Measurements from ENCODE around the gene INTU. TPM values are rescaled to one million over a fixed set of nuclear protein-coding genes. Genes with fewer than 3 reads are reported as not detected.

Gene INTU
- total RNA-seq, 2 donors from 2014 or later: 3.0 to 4.8 TPM

DNA sequence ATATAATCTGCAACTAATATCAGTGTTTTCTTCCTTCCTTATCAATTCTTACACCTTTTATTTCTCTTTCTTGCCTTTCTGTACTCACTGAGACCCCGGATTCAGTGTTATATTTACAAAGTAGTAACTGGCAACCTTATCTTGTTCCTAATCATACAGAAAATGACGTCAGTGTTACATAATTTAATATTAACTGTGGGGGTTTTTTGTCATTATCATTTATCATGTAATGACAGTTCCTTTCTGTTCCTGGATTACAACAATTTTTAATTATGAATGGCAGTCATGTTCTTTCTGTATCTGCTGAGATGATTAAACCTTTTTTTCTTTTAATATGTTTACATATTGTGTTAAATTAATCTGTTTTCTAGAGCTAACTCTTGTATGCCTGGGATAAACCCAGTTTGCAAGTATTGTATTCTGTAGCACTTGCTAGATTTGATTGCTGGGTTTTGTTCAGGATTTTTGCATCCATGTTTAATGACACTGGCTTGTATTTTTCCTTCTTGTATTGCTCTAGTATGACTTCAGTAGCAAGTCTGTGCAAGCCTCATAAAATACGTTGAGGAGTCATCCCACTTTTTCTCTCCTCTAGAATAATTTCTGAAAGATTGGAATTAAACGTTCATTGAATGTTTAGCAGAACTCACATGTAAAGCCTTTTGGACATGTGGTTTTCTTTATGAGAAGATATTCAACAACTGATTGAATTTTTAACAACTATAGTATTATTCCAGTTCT, 138.9 kb downstream of the INTU start:
- Histone ChIP-seq H3K4me1 (no peaks in the 10 kb centered on the region), H3K4me3 (no peak overlapping the region), H3K27ac (no peak overlapping the region), H3K9ac (ENCODE audit: low read depth in 2 of 2, low read length in 2 of 2) (no peak overlapping the region), H3K9me3 (no peaks in the 10 kb centered on the region), H3K36me3 (no peaks in the 10 kb centered on the region), H3K27me3 (no peaks in the 10 kb centered on the region)
- no peak for DNase-seq
- intact Hi-C loops (cut with DNase I): no loop called here
- TF ChIP-seq, protein P1, sequence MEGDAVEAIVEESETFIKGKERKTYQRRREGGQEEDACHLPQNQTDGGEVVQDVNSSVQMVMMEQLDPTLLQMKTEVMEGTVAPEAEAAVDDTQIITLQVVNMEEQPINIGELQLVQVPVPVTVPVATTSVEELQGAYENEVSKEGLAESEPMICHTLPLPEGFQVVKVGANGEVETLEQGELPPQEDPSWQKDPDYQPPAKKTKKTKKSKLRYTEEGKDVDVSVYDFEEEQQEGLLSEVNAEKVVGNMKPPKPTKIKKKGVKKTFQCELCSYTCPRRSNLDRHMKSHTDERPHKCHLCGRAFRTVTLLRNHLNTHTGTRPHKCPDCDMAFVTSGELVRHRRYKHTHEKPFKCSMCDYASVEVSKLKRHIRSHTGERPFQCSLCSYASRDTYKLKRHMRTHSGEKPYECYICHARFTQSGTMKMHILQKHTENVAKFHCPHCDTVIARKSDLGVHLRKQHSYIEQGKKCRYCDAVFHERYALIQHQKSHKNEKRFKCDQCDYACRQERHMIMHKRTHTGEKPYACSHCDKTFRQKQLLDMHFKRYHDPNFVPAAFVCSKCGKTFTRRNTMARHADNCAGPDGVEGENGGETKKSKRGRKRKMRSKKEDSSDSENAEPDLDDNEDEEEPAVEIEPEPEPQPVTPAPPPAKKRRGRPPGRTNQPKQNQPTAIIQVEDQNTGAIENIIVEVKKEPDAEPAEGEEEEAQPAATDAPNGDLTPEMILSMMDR (IDR thresholded peaks at IDR 0.05): no peak

DNA sequence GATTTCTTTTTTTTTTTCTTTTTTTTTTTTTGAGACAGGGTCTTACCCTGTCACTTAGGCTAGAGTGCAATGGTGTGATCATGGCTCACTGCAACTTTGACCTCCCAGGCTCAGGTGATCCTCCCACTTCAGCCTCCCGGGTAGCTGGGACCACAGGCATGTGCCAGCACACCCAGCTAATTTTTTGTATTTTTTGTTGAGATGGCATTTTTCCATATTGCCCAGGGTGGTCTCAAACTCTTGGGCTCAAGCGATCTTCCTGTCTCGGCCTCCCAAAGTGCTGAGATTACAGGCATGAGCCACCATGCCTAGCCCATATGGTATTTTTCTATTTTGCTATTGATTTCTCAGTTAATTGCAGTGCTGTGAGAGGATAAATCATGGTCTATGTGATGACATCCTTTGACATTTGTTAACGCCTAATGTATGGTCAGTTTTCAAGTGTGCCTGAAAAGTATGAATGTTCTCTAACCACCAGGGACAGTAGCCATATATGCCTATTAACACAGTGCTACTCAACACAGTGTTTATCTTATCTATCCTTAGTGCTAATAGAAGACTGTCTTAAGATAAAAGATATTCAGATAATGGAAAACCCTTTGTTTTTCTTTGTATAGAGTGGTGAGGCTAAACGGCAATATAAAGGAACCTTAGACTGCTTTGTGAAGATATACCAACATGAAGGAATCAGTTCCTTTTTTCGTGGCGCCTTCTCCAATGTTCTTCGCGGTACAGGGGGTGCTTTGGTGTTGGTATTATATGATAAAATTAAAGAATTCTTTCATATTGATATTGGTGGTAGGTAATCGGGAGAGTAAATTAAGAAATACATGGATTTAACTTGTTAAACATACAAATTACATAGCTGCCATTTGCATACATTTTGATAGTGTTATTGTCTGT, 140.3 kb downstream of the INTU start:
- intact Hi-C loops (cut with DNase I): no loop called here
- H3K4me1 ChIP-seq: no peaks in the 10 kb centered on the region

DNA sequence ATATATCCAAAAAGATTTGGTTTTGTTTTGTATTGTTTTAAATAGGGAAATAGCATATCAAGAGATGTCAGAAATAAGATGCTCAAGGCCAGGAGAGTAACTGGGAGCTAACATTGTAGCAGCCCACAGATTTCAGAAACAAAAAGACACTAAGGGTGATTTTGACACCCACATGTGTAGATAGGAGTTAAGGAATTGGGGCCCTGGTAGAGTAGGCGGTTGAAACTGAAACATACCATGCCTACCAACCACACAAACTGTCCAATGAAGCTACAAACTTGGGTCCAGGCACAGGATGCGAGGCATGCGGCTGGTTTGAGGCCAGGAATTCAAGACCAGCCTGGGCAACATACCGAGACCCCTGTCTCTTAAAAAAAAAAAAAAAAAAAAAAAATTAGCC, 143.1 kb downstream of the INTU start:
- no peaks in the 10 kb centered on the region for H3K27me3 ChIP-seq
- intact Hi-C loops (cut with DNase I): no loop called here
- no peak overlapping the region for H3K4me3 ChIP-seq
- H3K9ac ChIP-seq (ENCODE audit: low read depth in 2 of 2, low read length in 2 of 2): no peak overlapping the region
- no peaks in the 10 kb centered on the region for H3K36me3 ChIP-seq
- H3K9me3 ChIP-seq: no peaks in the 10 kb centered on the region
- TF ChIP-seq, protein P1 (IDR thresholded peaks at IDR 0.05): no peak
- no peak for DNase-seq
- H3K4me1 ChIP-seq: no peaks in the 10 kb centered on the region
- H3K27ac ChIP-seq: no peak overlapping the region

More for the DNA sequence above, 140.3 kb downstream of the INTU start:
- TF ChIP-seq, protein P1 (IDR thresholded peaks at IDR 0.05): no peak
- H3K9ac ChIP-seq (ENCODE audit: low read depth in 2 of 2, low read length in 2 of 2): no peak overlapping the region
- H3K36me3 ChIP-seq: no peaks in the 10 kb centered on the region
- no peaks in the 10 kb centered on the region for H3K9me3 ChIP-seq
- H3K27me3 ChIP-seq: no peaks in the 10 kb centered on the region
- no peak overlapping the region for H3K27ac ChIP-seq
- DNase-seq: no peak
- no peak overlapping the region for H3K4me3 ChIP-seq

Other genes with a start within 250 kb of the INTU start
- gene SLC25A31, start 97.4 kb downstream of the INTU start, total RNA-seq: not detected
- 10 to 100 TPM in 1 of 2 donors, 1 to 10 TPM in 1; 5.3 to 17.7 TPM for gene HSPA4L, start 149.4 kb downstream of the INTU start, total RNA-seq
- 10 to 100 TPM in 1 of 2 donors, 1 to 10 TPM in 1; 8.8 to 22.6 TPM for gene PLK4, start 247.9 kb downstream of the INTU start, total RNA-seq